Measurements from ENCODE around the gene BGLAP.

BGLAP gene

GRCh38 chr1:156286061-156286460 is 44.1 kb downstream of the BGLAP start:
- no peak for TF ChIP-seq CTCF (IDR thresholded peaks at IDR 0.05; ENCODE audit: insufficient read depth, low read depth, low read length, missing control alignments)

GRCh38 chr1:156289857-156290256 is 47.9 kb downstream of the BGLAP start:
- DNase-seq (ENCODE audit: low read depth) = no peak
- no peak overlapping the region for H3K4me3 ChIP-seq (ENCODE audit: low read length)
- no peak for TF ChIP-seq CTCF (IDR thresholded peaks at IDR 0.05; ENCODE audit: insufficient read depth, low read depth, low read length, missing control alignments)

More at GRCh38 chr1:156286061-156286460, 44.1 kb downstream of the BGLAP start:
- no peak for DNase-seq (ENCODE audit: low read depth)
- peak overlapping the region; percentile 2 for H3K4me3 ChIP-seq (ENCODE audit: low read length)

DNA sequence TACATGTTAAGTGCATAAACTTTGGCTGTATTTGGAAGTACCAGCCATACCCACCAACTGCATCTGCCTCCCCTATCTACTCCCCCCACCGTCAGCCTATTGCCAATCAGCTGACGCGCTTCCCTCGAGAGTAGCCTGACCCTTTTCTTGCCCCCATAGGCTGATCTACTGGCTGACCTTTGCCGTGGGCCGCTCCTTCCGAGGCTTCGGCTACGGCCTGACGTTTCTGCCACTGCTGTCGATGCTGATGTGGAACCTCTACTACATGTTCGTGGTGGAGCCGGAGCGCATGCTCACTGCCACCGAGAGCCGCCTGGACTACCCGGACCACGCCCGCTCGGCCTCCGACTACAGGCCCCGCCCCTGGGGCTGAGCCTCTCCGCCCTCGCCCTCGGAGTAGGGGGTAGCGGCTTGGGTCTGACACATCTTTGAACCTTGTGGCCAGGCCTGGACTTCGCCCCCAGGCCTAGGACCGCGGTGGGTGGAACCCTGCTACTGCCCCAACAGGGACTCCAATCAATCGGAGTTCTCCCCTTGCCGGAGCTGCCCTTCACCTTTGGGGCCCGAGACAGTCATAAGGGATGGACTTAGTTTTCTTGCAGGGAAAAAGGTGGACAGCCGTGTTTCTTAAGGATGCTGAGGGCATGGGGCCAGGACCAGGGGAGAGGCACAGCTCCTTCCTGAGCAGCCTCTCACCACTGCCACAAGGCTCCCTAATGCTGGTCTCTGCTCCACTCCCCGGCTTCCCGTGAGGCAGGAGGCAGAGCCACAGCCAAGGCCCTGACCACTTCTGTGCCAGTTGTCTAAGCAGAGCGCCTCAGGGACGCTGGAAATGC is 49.5 kb downstream of the BGLAP start:
- peak; percentile 73 for DNase-seq (ENCODE audit: low read depth)
- no peak for TF ChIP-seq CTCF (IDR thresholded peaks at IDR 0.05; ENCODE audit: insufficient read depth, low read depth, low read length, missing control alignments)
- peak overlapping the region; percentile 22 for H3K4me3 ChIP-seq (ENCODE audit: low read length)
